HG03097 (cell line): ENCODE results near the gene OR4D5.

ENCODE experiments used
- ATAC-seq: cut with Tn5 transposase; IDR thresholded peaks from one replicate; pipeline ENCODE4 v1.9.1; 2021; ENCODE audit not compliant: unreplicated experiment, low FRiP score

OR4D5 gene

GRCh38 chr11:123939317-123939716 is at the start of gene OR4D5:
OR4D5 (plus strand) TSS chr11:123939617; CDS start chr11:123939617, 0 bp downstream.
- no peak for ATAC-seq

DNA sequence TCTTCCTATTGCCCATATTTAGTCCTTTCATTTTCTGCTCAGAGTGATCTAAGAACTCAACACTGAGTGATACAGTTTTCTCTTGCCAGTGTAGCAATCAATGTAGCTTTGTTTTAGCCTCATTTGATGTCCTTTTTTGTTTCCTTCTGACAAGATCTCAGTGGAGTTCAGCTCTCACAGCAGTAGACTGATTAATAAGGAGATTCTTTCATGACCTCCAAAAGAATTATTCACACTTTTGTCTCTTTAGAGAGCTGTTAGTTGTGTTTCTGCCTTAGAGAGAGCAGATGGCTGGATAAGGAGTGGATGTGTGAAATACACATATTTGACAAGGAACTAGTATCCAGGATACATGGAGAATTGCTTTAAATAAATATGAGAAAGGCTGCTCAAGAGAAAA is 47.4 kb upstream of the OR4D5 start:
- no peak for ATAC-seq

DNA sequence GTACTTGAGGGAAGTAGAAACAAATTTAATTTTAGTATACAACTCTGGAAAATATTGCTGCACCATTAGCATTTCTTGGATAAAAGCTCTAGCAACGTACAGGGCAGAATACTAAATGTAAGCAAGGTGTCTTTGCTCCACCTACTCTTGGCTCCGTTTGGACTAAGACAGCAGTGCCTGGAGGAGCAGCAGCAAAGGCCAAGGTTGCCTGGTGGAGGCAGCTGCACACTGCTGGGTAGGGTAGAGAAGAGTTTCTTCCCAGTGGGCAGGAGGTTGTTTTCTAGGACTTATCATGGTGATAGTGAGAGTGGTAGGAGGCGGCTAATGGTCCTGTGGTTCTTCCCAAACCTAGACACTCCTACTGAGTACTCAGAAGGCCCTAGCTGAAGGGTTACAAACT is 39.6 kb upstream of the OR4D5 start:
- no peak for ATAC-seq

GRCh38 chr11:123901867-123902266 is 37.5 kb upstream of the OR4D5 start, which contains the start of gene OR8D4:
OR8D4 (plus strand) TSS chr11:123902167; CDS start chr11:123906432, 4,265 bp downstream.
- no peak for ATAC-seq

DNA sequence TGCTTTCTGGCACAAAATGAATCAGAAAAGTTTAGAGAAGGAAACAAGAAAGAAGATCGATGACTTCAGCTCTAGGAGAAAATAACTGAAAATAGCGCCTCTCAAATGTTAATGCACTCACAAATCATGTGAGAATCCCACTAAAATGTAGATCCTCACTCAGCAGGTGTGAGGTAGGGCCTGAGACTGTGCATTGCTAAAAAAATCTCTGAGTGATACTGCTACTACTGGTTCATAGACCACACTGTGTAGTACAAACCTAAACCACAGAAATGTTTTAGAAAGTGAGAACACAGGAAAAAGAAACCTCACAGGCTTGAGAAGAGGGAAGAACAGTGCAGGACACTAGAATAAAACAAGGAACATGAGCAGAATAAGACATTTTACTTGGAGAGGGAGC is 35.5 kb upstream of the OR4D5 start:
- no peak for ATAC-seq

GRCh38 chr11:123904932-123905331 is 34.5 kb upstream of the OR4D5 start:
- no peak for ATAC-seq

GRCh38 chr11:123905826-123906225 is 33.6 kb upstream of the OR4D5 start:
- ATAC-seq, result no peak

DNA sequence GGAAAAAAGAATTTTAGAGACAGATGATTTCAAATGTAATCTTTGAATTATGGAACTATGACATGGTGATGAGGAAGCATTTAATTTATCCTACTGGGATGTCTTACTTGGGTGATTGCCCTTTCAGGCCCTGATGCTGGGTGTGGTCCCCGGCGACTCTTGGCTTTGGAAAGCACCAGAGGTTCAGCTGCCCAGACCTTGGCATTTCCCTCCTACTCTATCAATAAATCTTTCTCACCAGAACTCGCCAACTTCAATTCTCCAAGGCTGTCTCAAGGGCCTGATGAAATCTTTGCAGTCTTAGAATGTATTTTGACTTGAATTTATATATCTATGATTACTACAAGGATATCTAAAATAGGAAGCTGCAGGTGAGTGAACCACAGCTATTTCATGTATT is 18.5 kb upstream of the OR4D5 start:
- no peak for ATAC-seq

GRCh38 chr11:123924027-123924426 is 15.4 kb upstream of the OR4D5 start:
- no peak for ATAC-seq

- no peak for ATAC-seq
These were observed 3.0 kb downstream of the OR4D5 start for GRCh38 chr11:123942413-123942812.

- ATAC-seq, result no peak
These were observed 4.3 kb downstream of the OR4D5 start, which contains the start of gene OR6T1 for GRCh38 chr11:123943738-123944137. OR6T1 (minus strand) TSS chr11:123943838; CDS start chr11:123943838, 0 bp downstream.

DNA sequence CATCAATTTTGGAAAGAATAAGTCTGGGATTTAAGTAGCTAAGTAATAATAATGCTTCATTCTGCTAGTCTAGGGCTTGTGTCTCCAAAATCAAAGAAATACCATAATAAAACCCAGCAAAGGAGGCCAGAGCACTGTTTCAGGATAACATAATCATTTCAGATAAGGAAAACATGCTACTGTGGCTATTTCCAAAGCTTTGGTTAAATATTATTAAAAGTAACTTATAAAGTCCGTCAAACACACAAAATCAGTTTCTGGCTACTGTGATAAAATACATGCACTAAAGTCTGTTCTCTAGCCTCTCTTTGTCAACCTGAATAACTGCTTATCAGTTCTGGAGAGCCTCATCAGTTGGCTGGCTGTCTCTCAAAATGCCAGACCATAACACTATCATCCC is 5.7 kb downstream of the OR4D5 start:
- ATAC-seq, result no peak

DNA sequence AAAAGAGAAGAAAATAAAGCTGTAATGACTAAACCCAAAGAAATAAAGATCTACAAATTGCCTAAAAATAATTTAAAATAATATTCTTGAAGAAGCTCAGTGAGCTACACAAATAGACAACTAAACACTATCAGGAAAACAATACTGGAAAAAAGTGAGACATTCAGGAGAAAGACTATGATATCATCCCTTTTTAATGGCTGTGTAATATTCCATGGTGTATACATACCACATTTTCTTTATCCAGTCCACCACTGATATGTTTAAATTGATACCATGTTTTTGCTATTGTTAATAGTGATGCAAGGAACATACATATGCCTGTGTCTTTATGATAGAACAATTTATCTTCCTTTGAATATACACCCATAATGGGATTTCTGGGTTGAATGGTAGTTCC is 17.3 kb downstream of the OR4D5 start:
- ATAC-seq, result no peak

DNA sequence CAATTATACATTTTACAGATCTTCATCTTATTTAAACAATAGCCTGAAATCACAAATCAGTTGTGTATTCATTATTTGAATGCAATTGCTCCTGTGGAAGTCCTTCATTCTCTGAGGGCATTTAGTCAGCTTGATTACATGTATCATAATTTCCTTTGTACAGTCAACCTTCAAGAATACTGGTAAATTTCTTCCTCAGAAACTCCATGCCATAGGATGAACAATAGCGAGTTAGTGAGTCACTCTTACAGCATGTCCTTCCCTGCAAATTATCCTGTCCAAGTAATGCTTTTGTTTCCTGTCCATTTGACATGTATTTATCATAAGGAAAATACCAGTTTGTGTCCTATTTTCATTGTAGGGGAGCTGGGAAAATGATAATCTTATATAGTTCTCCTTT is 34.4 kb downstream of the OR4D5 start:
- ATAC-seq, result no peak

GRCh38 chr11:123976770-123977560 is 37.5 kb downstream of the OR4D5 start:
- ATAC-seq, result no peak

DNA sequence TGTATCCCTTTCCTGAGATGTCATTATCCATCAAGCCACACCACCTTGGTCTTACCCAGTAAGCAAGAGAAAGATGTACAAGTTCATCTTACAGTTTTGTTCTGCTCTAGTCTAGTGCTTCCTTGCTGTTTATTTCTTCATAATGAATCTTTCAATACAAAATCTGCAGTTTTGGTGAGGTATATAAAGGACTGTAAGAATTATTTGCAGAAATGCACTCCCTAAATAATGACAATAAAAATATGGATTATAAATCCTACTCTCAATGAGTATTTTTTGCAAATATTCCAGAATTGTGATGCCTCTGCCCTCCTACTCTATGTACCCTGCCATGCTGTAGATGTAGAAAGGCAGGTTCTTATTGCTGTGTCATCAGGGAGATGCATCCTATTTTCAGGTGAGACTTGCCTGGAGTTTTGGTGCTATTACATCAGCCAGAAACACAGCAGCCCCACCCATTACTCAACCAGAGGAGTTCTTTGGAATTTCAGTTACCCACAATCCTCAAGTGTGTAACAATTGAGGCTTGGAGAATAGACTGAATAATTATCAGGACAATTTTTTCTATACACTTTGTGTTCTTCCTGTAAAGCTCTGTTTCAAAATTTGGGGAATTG is 38.4 kb downstream of the OR4D5 start, which contains the start of gene OR10S1:
OR10S1 (minus strand) TSS at position 51 of the 617 bp plus-strand sequence. CDS start 117 bp downstream, outside the sequence.
- no peak for ATAC-seq

DNA sequence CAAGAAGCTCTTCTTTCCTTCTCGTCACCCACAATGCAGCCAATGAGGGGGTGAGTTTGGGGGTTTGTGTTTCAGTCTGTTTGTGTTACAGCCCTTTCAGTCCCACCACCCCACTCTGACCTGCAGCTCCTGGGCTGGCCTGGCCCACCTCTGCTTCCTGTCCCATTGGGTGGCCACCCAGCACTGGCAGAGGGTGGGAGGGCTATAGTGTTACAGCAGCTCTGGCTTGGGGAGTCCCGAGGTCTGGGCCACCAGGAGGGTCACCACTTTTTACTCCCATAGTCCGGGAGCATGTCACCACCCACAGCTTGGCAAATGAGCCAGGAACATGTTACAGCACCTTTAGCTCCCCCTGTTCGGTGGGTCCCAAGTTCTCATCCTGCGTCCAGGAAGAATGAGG is 39.9 kb downstream of the OR4D5 start:
- ATAC-seq, result no peak
